Measurements from ENCODE around the gene NPHS1.

NPHS1 gene

GRCh38 chr19:35852029-35852780, at the start of gene NPHS1 (continued):
- TF ChIP-seq ZNF26 (tag by site-specific recombination; IDR thresholded peaks at IDR 0.05) (no peak), ZFP69B (tag by site-specific recombination; IDR thresholded peaks at IDR 0.05) (no peak), ZNF114 (tag by site-specific recombination; IDR thresholded peaks at IDR 0.05) (no peak), ZNF707 (tag by site-specific recombination; IDR thresholded peaks at IDR 0.05) (no peak), KLF8 (tag by site-specific recombination; IDR thresholded peaks at IDR 0.05) (no peak), AEBP2 (tag by site-specific recombination; IDR thresholded peaks at IDR 0.05; ENCODE audit: borderline replicate concordance) (no peak), ZNF2 (tag by site-specific recombination; IDR thresholded peaks at IDR 0.05) (no peak), PBX3 (CRISPR knock-in tag; IDR thresholded peaks at IDR 0.05) (no peak), ZNF501 (tag by site-specific recombination; IDR thresholded peaks at IDR 0.05) (no peak), ZNF335 (tag by site-specific recombination; conservative IDR thresholded peaks at IDR 0.05) (peak; percentile 88), ZNF239 (tag by site-specific recombination; IDR thresholded peaks at IDR 0.05) (no peak), ZNF174 (tag by site-specific recombination; IDR thresholded peaks at IDR 0.05) (no peak), GLI4 (tag by site-specific recombination; IDR thresholded peaks at IDR 0.05) (no peak), ZNF121 (tag by site-specific recombination; IDR thresholded peaks at IDR 0.05) (peak; percentile 96), ZNF16 (tag by site-specific recombination; IDR thresholded peaks at IDR 0.05; ENCODE audit: low read depth) (no peak), ZNF843 (tag by site-specific recombination; IDR thresholded peaks at IDR 0.05) (no peak), ZNF214 (tag by site-specific recombination; IDR thresholded peaks at IDR 0.05; ENCODE audit: borderline replicate concordance) (no peak), ZNF366 (tag by site-specific recombination; conservative IDR thresholded peaks at IDR 0.05) (peak; percentile 72), ZBTB17 (tag by site-specific recombination; IDR thresholded peaks at IDR 0.05) (peak; percentile 77), ZSCAN30 (tag by site-specific recombination; IDR thresholded peaks at IDR 0.05) (no peak), ZNF596 (tag by site-specific recombination; IDR thresholded peaks at IDR 0.05) (peak; percentile 77), ZNF248 (tag by site-specific recombination; IDR thresholded peaks at IDR 0.05) (no peak), ZNF350 (tag by site-specific recombination; IDR thresholded peaks at IDR 0.05) (no peak), ZBTB1 (tag by site-specific recombination; IDR thresholded peaks at IDR 0.05) (no peak), ZFP3 (tag by site-specific recombination; IDR thresholded peaks at IDR 0.05; ENCODE audit: low read depth) (no peak), ZNF184 (tag by site-specific recombination; IDR thresholded peaks at IDR 0.05) (no peak), ZNF623 (tag by site-specific recombination; IDR thresholded peaks at IDR 0.05) (no peak), ZNF544 (tag by site-specific recombination; IDR thresholded peaks at IDR 0.05) (no peak), REPIN1 (tag by site-specific recombination; IDR thresholded peaks at IDR 0.05; ENCODE audit: low read depth) (no peak), ZIC2 (tag by site-specific recombination; IDR thresholded peaks at IDR 0.05) (peak; percentile 100), SP2 (tag by site-specific recombination; IDR thresholded peaks at IDR 0.05) (0 out of 2 replicates have a peak, but pooled peaks have one; percentile 2), ZNF645 (tag by site-specific recombination; IDR thresholded peaks at IDR 0.05) (no peak), TSHZ1 (tag by site-specific recombination; IDR thresholded peaks at IDR 0.05; ENCODE audit: borderline replicate concordance) (no peak), ZNF529 (tag by site-specific recombination; IDR thresholded peaks at IDR 0.05; ENCODE audit: insufficient replicate concordance) (no peak)

Data from HEK293 (cell line).